Kidney (tissue), 14 donors: ENCODE data around the gene NFATC2. TPM values are rescaled to one million over a fixed set of nuclear protein-coding genes. Genes with fewer than 3 reads are reported as not detected.

Experiments used
- DNase-seq, 5 donors: peaks; one replicate each; pipeline ENCODE4 v3.0.0-alpha.2; 2013 to 2020
- FAIRE-seq: peaks from 2 replicates; lab custom pipeline; 2012; peaks lifted over from hg19 to GRCh38; lab: Jason Lieb, UNC
- H3K27ac ChIP-seq, 2 donors: one replicate each; pipeline ENCODE4 v1.7.0; 2013; ENCODE audit warnings: low read depth in 2 of 2, low read length in 2 of 2, inconsistent platforms in 1 of 2
- H3K27me3 ChIP-seq: one replicate; pipeline ENCODE4 v1.7.1; 2013; ENCODE audit warnings: low read length, inconsistent platforms; ENCODE audit not compliant: control insufficient read depth, insufficient read depth
- H3K36me3 ChIP-seq, 3 donors: one replicate each; pipeline versions ENCODE4 v1.7.0 to v1.7.1; 2013; ENCODE audit warnings: low read length in 3 of 3, control low read depth in 1 of 3, inconsistent platforms in 1 of 3; ENCODE audit not compliant: insufficient read depth in 3 of 3, control insufficient read depth in 2 of 3
- H3K4me1 ChIP-seq, 3 donors: one replicate each; pipeline versions ENCODE4 v1.7.0 to v1.7.1; 2013; ENCODE audit warnings: low read length in 3 of 3, inconsistent platforms in 1 of 3, low read depth in 1 of 3; ENCODE audit not compliant: control insufficient read depth in 2 of 3, insufficient read depth in 2 of 3
- H3K4me3 ChIP-seq, 3 donors: one replicate each; pipeline versions ENCODE4 v1.7.0 to v1.8.1; 2013; ENCODE audit warnings: low read length in 3 of 3, control low read depth in 1 of 3, inconsistent platforms in 1 of 3
- H3K9ac ChIP-seq, 3 donors: one replicate each; pipeline versions ENCODE4 v1.7.0 to v1.7.1; 2013; ENCODE audit warnings: low read length in 3 of 3, control low read depth in 1 of 3, inconsistent platforms in 1 of 3
- H3K9me3 ChIP-seq, 3 donors: one replicate each; pipeline versions ENCODE4 v1.7.0 to v1.7.1; 2013; ENCODE audit warnings: low read length in 3 of 3, control low read depth in 1 of 3, inconsistent platforms in 1 of 3; ENCODE audit not compliant: control insufficient read depth in 2 of 3, insufficient read depth in 1 of 3
- CTCF ChIP-seq: IDR thresholded peaks from 3 replicates; pipeline ENCODE4 v1.5.1; 2012; ENCODE audit warnings: mild to moderate bottlenecking, moderate library complexity, borderline replicate concordance; ENCODE audit not compliant: insufficient read depth; ENCODE audit errors: extremely low read depth
- intact Hi-C: fragments of 100-400 bp; cut with DNase I; formaldehyde crosslinking; loops from one replicate; pipeline ENCODE4 v1.11.1; 2022
- polyA plus RNA-seq: library from polyadenylated mRNA; stranded (reverse); fragments of 350-450 nt; fragmentation: Illumina TruSeq; extraction: RNeasy Lipid Tissue Mini Kit (QIAGEN cat#74804); gene quantifications from one replicate; pipeline ENCODE4 v1.2.3, GENCODE V29; 2014; ENCODE audit warnings: low read depth, low replicate concordance; ENCODE audit not compliant: insufficient read depth
- total RNA-seq: library from RNA; stranded (reverse); fragmentation: NEBNext Ultra II Directional; extraction: Animal tissue kit (Norgen Biotek cat#: 25700); gene quantifications from one replicate; pipeline ENCODE4 v1.2.1, GENCODE V29; 2021
- donor health status: control.
- donor health status: control.
- donor health status: control.
- donor health status: control.
- donor health status: control.
- donor health status: DM: yes; HTN: yes; CAD: no.
- donor health status: Normal renal cell carcinoma (clear cell type).

The NFATC2 gene
- total and polyA plus RNA-seq, 2 donors from 2014 or later = 0.73 to 10.5 TPM

- Histone ChIP-seq H3K9me3 (peaks cover 0 to 4% (median 0%) of the 10 kb centered on the region in 3 donors), H3K4me1 (peaks cover 0 to 2% (median 0%) of the 10 kb centered on the region in 3 donors), H3K4me3 (no peak overlapping the region), H3K27me3 (no peaks in the 10 kb centered on the region), H3K36me3 (no peaks in the 10 kb centered on the region), H3K27ac (no peak overlapping the region), H3K9ac (no peak overlapping the region)
- DNase-seq = peak in 1 of 5 donors; percentile 26
- no peak for TF ChIP-seq CTCF
- FAIRE-seq = no peak
- intact Hi-C loops = no loop called here
Observed at GRCh38 chr20:51410586-51411325, 131.8 kb downstream of the NFATC2 start.

DNA sequence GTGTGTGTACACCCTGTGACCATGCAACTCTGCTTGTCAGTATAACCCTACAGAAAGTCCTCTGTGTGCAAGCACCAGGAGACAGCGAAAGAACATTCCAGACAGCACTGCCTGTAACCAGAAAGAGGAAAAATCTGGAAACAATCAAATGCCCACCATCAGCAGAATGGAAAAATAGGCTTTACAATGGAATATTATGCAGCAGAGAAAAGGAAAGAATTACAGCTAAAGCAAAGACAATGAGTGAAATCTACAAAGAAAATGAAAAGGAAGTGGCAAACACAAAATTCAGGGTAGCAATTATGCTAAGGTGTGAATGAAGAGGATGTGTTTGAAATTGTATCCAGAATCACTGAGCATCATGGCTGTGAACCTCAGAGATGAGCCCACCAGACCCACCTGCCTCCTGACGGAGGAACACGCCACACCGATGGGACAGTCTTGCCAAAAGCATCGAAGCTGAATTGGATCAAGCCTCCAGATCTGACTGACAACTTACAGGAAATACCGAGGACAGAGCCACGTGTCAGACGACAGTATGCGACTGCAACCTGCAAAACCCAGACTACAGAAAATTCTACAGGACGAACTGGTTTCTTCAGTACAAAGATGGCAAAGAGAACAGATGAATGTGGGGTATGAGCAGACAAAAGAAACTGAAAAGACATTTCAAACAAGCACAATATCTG is 133.2 kb downstream of the NFATC2 start:
- Histone ChIP-seq H3K4me1 (peaks cover 0 to 2% (median 0%) of the 10 kb centered on the region in 3 donors), H3K4me3 (no peak overlapping the region), H3K36me3 (no peaks in the 10 kb centered on the region), H3K27me3 (no peaks in the 10 kb centered on the region), H3K27ac (no peak overlapping the region), H3K9me3 (peaks cover 0 to 4% (median 0%) of the 10 kb centered on the region in 3 donors), H3K9ac (no peak overlapping the region)
- DNase-seq (no peak), FAIRE-seq (no peak)
- intact Hi-C loops = no loop called here
- no peak for TF ChIP-seq CTCF

DNA sequence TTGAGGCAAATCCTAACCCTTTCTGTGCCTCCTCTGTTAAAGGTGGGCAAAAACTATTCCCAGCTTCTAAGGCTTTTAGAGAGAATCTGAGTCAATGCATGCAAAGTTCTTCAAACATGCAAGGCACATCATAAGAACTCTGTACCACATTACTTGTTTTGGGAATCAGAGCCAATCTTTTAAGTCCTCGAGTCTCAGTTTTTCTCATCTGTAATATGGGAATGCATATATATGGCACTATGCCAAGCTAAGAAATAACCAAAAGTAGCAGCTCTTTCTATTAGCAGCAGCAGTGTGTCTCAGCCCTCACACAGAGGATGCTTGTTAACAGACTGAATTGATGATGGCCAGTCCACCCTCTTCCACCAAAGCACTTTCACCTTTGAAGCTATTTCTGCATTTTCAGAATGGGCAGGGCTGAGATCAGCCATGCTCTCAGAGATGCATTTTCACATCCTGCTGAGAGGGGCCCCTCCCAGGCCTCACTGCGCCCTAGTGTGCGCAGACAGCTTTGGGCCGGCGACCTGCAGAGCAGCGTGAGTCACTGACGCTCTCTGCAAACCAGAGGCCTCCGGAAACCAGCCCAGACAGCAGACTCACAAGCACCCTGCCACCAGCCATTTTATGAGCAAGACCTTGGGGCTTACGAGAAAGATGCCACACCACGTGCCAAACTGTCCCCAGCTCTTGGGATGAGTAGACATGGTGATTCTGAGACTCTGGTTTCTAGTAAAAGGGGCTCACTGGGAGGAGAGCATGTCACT is 138.0 kb downstream of the NFATC2 start:
- no peak overlapping the region for H3K27ac ChIP-seq
- FAIRE-seq = no peak
- H3K4me3 ChIP-seq = no peak overlapping the region
- no peaks in the 10 kb centered on the region for H3K36me3 ChIP-seq
- H3K27me3 ChIP-seq = no peaks in the 10 kb centered on the region
- intact Hi-C loops = no loop called here
- no peak for TF ChIP-seq CTCF
- H3K9me3 ChIP-seq = peaks cover 0 to 4% (median 0%) of the 10 kb centered on the region in 3 donors
- no peaks in the 10 kb centered on the region for H3K4me1 ChIP-seq
- no peak overlapping the region for H3K9ac ChIP-seq
- peak in 1 of 5 donors; percentile 85 for DNase-seq
